HepG2 (cell line): ENCODE data around the gene IMMT. TPM values are rescaled to one million over a fixed set of nuclear protein-coding genes. Genes with fewer than 3 reads are reported as not detected.
A peak's percentile ranks its signal among the peaks of the same experiment; 100 is the strongest.

ENCODE experiments used
- FOSL1 ChIP-seq: sonication (generic); formaldehyde crosslinking; IDR thresholded peaks from 2 replicates; pipeline ENCODE4 v1.9.0; 2021; ENCODE audit warnings: missing genetic modification reagents, borderline replicate concordance
- HNF4A ChIP-seq: sonication (generic); formaldehyde crosslinking; IDR thresholded peaks from 2 replicates; pipeline ENCODE4 v1.4.0; 2020; ENCODE audit warnings: missing genetic modification reagents
- JDP2 ChIP-seq: sonication (generic); formaldehyde crosslinking; IDR thresholded peaks from 2 replicates; pipeline ENCODE4 v1.8.1; 2022; ENCODE audit warnings: missing genetic modification reagents, borderline replicate concordance
- POGK ChIP-seq: sonication (generic); formaldehyde crosslinking; conservative IDR thresholded peaks from 2 replicates; pipeline ENCODE4 v1.8.0; 2022; ENCODE audit warnings: mild to moderate bottlenecking, moderate library complexity, missing genetic modification reagents
- POLR2A ChIP-seq, 2 experiments: IDR thresholded peaks; 2 replicates each; pipeline ENCODE4 v1.6.1; 2011; ENCODE audit warnings: low read depth in 2 of 2, low read length in 2 of 2, mild to moderate bottlenecking in 1 of 2, moderate library complexity in 1 of 2; ENCODE audit not compliant: insufficient read depth in 1 of 2
- PRMT3 ChIP-seq: sonication (generic); formaldehyde crosslinking; IDR thresholded peaks from 2 replicates; pipeline ENCODE4 v1.8.1; 2022; ENCODE audit warnings: low read depth, mild to moderate bottlenecking, moderate library complexity, missing genetic modification reagents, borderline replicate concordance
- RFXAP ChIP-seq: sonication (generic); formaldehyde crosslinking; IDR thresholded peaks from 2 replicates; pipeline ENCODE4 v1.4.0; 2020; ENCODE audit warnings: missing genetic modification reagents, borderline replicate concordance
- STAT5B ChIP-seq: sonication (generic); formaldehyde crosslinking; IDR thresholded peaks from 2 replicates; pipeline ENCODE4 v1.4.0; 2020; ENCODE audit warnings: missing genetic modification reagents
- TSC22D2 ChIP-seq: sonication (generic); formaldehyde crosslinking; IDR thresholded peaks from 2 replicates; pipeline ENCODE4 v1.5.1; 2020; ENCODE audit warnings: missing genetic modification reagents, mild to moderate bottlenecking, borderline replicate concordance
- ZBTB2 ChIP-seq: sonication (generic); formaldehyde crosslinking; IDR thresholded peaks from 2 replicates; pipeline ENCODE4 v1.8.0; 2022; ENCODE audit warnings: low read depth, missing genetic modification reagents
- ZNF121 ChIP-seq: sonication (generic); formaldehyde crosslinking; IDR thresholded peaks from 2 replicates; pipeline ENCODE4 v1.5.0; 2020; ENCODE audit warnings: mild to moderate bottlenecking, missing genetic modification reagents
- ZNF44 ChIP-seq: sonication (generic); formaldehyde crosslinking; IDR thresholded peaks from 2 replicates; pipeline ENCODE4 v1.5.1; 2020; ENCODE audit warnings: mild to moderate bottlenecking, missing genetic modification reagents
- ZNF557 ChIP-seq: sonication (generic); formaldehyde crosslinking; IDR thresholded peaks from 2 replicates; pipeline ENCODE4 v1.4.0; 2020; ENCODE audit warnings: missing genetic modification reagents
- polyA plus RNA-seq, 8 experiments: library from polyadenylated mRNA; depleted of rRNA in 3 of 8; stranded (reverse) in 7 of 8; unstranded in 1 of 8; fragments of >200 nt; fragmentation: Illumina TruSeq in 4 of 8; extraction: Trizol in 4 of 8; gene quantifications; 2 replicates each; pipeline versions ENCODE4 v1.2.1 to v1.2.3, GENCODE V29; 2011 to 2016; ENCODE audit warnings: low read depth in 4 of 8, missing spikeins in 1 of 8, mixed read lengths in 1 of 8; ENCODE audit not compliant: insufficient read depth in 1 of 8
- total RNA-seq, 5 experiments: library from RNA; depleted of rRNA; stranded (reverse); fragments of >200 nt; fragmentation: Illumina TruSeq; extraction: Trizol; gene quantifications; 2 replicates each; pipeline ENCODE4 v1.2.3, GENCODE V29; 2016; ENCODE audit warnings: low read depth in 1 of 5
- TF ChIP-seq, protein P1 (sequence below), 2 experiments: fragments of 450-650 bp in 1 of 2; sonication (generic) in 1 of 2; formaldehyde crosslinking in 1 of 2; IDR thresholded peaks; 2 replicates each; pipeline versions ENCODE4 v1.6.1 to v1.8.0; 2016 to 2022; ENCODE audit warnings: antibody characterized with exemption in 1 of 2, mild to moderate bottlenecking in 1 of 2, missing genetic modification reagents in 1 of 2
- TF ChIP-seq, protein P2 (sequence below): sonication (generic); formaldehyde crosslinking; IDR thresholded peaks from 2 replicates; pipeline ENCODE4 v1.8.1; 2023; ENCODE audit warnings: mild to moderate bottlenecking, moderate library complexity, missing genetic modification reagents

Gene IMMT
- total and polyA plus RNA-seq, 2 of the 13 experiments (the other 11 are each of a cell fraction or from before 2014, with no cell fraction given) = 63.5 to 119 TPM

- TF ChIP-seq JDP2 (no peak), ZNF121 (CRISPR knock-in tag) (no peak), HNF4A (CRISPR knock-in tag) (0 out of 2 replicates have a peak, but pooled peaks have one; percentile 22), POGK (CRISPR knock-in tag) (peak; percentile 96), ZNF557 (CRISPR knock-in tag) (no peak; the same call in 1 of the 2 replicates), POLR2A (IDR thresholded peaks at IDR 0.05; ENCODE audit: insufficient read depth in 1 of 2, low read depth in 2 of 2, low read length in 2 of 2) (peak; percentile 92 to 95), FOSL1 (CRISPR knock-in tag) (no peak), PRMT3 (CRISPR knock-in tag) (0 out of 2 replicates have a peak, but pooled peaks have one; percentile 52), STAT5B (no peak), ZNF44 (peak; percentile 73; the same call in 1 of the 2 replicates), ZBTB2 (peak; percentile 96), RFXAP (CRISPR knock-in tag) (peak; percentile 91), TSC22D2 (CRISPR knock-in tag) (no peak; the same call in 1 of the 2 replicates)
- TF ChIP-seq, protein P1, sequence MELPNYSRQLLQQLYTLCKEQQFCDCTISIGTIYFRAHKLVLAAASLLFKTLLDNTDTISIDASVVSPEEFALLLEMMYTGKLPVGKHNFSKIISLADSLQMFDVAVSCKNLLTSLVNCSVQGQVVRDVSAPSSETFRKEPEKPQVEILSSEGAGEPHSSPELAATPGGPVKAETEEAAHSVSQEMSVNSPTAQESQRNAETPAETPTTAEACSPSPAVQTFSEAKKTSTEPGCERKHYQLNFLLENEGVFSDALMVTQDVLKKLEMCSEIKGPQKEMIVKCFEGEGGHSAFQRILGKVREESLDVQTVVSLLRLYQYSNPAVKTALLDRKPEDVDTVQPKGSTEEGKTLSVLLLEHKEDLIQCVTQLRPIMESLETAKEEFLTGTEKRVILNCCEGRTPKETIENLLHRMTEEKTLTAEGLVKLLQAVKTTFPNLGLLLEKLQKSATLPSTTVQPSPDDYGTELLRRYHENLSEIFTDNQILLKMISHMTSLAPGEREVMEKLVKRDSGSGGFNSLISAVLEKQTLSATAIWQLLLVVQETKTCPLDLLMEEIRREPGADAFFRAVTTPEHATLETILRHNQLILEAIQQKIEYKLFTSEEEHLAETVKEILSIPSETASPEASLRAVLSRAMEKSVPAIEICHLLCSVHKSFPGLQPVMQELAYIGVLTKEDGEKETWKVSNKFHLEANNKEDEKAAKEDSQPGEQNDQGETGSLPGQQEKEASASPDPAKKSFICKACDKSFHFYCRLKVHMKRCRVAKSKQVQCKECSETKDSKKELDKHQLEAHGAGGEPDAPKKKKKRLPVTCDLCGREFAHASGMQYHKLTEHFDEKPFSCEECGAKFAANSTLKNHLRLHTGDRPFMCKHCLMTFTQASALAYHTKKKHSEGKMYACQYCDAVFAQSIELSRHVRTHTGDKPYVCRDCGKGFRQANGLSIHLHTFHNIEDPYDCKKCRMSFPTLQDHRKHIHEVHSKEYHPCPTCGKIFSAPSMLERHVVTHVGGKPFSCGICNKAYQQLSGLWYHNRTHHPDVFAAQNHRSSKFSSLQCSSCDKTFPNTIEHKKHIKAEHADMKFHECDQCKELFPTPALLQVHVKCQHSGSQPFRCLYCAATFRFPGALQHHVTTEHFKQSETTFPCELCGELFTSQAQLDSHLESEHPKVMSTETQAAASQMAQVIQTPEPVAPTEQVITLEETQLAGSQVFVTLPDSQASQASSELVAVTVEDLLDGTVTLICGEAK (IDR thresholded peaks at IDR 0.05) = peak; percentile 73
- TF ChIP-seq, protein P1 (CRISPR knock-in tag; IDR thresholded peaks at IDR 0.05) = peak; percentile 94
- TF ChIP-seq, protein P2, sequence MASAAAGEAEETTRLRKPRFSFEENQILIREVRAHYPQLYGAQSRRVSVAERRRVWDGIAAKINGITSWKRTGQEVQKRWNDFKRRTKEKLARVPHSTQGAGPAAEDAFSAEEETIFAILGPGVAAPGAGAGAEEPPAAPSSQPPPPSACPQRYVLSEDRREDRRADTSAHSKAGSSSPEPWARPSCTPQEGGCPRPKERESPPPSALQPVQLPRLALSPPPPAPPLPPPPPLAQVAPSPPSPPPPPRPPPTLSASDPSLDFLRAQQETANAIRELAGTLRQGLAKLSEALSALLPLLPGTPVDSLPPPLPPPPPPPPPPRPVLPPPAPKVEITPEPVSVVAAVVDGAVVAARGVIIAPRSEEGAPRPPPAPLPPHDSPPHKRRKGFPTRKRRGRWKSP (CRISPR knock-in tag) = peak; percentile 91
Observed at GRCh38 chr2:86195055-86195807, at the start of gene IMMT (continued).
